Glomerular endothelial cell (primary cell): ENCODE measurements around the gene SOBP. TPM values are rescaled to one million over a fixed set of nuclear protein-coding genes. Genes with fewer than 3 reads are reported as not detected.

Experiments used
- DNase-seq: peaks from one replicate; pipeline ENCODE4 v3.0.0-alpha.2; 2011; ENCODE audit warnings: low read depth, low spot score; ENCODE audit errors: extremely low read depth
- total RNA-seq: library from RNA; depleted of rRNA; stranded (reverse); fragments of >200 nt; gene quantifications from 2 replicates; pipeline ENCODE4 v1.2.3, GENCODE V29; 2015

Gene SOBP
- total RNA-seq, 1 donor from 2014 or later: 2.3 TPM

DNA sequence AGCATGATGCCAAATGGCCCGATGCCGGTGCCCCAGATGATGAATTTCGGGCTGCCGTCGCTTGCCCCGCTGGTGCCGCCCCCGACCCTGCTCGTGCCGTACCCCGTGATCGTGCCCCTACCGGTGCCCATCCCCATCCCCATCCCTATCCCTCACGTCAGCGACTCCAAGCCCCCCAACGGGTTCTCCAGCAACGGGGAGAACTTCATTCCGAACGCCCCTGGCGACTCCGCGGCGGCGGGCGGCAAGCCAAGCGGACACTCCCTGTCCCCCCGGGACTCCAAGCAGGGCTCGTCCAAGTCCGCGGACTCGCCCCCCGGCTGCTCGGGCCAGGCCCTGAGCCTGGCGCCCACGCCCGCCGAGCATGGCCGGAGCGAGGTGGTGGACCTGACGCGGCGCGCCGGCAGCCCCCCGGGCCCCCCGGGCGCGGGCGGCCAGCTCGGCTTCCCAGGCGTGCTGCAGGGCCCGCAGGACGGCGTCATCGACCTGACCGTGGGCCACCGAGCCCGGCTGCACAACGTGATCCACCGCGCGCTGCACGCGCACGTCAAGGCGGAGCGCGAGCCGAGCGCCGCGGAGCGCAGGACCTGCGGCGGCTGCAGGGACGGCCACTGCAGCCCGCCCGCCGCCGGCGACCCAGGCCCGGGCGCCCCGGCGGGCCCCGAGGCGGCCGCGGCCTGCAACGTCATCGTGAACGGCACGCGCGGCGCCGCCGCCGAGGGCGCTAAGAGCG is 144.6 kb downstream of the SOBP start:
- DNase-seq: no peak

DNA sequence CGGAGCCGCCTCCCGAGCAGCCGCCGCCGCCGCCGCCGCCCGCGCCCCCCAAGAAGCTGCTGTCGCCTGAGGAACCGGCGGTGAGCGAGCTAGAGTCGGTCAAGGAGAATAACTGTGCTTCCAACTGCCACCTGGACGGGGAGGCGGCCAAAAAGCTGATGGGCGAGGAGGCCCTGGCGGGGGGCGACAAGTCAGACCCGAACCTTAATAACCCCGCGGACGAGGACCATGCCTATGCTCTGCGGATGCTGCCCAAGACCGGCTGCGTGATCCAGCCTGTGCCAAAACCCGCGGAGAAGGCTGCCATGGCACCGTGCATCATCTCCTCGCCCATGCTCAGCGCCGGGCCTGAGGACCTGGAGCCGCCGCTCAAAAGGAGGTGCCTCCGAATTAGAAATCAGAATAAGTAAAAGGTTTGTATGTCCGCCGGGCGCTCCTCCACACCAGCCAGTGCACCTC is 145.2 kb downstream of the SOBP start:
- DNase-seq: no peak

DNA sequence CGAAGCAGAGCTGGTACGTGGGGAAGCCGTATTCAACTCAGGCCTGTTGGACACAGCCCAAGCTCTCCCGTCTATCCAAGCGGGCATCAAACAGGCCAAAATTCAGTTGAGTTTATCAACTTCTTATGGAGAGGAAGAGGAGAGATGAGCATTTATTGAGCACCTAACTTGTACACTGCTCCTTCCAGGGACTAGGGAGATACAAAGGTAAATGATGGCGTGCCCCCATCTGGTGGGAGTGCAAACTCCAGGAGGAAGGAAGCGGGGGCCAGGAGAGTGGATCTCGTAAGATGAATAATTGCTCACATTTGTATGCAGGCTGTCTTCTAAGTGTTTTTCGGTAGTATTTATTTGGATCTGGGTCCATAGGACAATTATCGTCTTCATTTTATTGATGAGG is 146.6 kb downstream of the SOBP start:
- DNase-seq: no peak

DNA sequence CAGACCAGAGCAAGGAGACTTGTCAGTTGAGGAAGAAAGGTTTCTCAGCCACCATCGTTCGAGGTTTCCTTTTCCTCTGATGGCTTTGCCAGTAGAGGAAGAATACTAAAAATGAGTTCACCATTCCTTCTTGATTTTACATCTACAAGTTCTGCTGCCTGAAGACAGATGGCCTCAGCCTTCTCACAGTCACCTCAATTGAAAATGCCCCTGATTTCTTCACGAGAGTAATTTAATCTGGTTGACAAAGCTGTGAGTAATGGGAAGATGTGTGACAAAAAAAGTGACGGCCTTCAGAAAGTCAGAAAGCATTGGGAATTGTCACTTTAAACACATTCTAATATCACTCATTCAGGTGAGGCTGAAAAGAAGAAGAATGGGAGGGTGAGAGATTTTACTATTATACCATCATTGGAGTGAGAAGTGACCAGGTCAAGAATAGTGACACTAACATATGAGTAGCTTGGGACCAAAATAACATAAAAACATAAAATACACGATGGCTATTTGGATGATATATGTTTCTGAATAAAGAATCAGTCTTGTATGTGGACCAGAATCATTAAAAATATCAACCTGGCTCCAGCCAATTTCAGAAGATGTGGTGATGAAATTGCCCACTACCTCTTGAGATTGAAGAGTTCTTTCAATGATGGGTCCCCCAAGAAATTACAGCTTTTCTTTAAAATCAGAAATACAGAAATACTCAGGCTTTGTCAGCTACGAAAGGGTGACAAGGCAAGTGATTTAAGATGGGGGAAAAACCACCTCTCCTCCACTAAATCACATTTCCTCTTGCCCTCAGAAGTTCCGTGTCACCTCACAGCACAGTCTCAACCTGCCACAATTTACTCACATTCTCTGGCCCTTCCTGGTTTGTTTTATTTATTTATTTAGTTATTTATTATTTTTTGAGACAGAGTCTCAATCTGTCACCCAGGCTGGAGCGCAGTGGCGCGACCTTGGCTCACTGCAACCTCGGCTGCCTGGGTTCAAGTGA is 147.7 kb downstream of the SOBP start:
- no peak for DNase-seq

DNA sequence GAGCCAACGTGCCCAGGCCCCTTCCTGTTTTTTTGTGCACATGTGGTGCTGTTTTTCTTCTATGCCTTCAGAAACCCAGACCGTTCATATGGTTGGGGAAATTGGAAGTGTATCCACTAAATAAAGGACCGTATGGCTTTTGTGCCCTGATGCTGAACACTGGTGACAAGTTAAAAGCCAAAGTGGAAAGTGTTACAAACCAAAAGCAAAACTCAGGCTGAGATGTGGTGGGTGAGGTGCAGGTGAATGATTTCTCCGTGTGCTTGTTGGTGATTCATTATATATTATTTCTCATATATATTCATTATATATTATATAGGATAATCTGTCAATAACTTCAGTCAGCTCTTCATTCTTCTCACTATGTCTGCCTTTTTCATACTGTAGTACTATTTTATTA is 148.6 kb downstream of the SOBP start:
- no peak for DNase-seq

DNA sequence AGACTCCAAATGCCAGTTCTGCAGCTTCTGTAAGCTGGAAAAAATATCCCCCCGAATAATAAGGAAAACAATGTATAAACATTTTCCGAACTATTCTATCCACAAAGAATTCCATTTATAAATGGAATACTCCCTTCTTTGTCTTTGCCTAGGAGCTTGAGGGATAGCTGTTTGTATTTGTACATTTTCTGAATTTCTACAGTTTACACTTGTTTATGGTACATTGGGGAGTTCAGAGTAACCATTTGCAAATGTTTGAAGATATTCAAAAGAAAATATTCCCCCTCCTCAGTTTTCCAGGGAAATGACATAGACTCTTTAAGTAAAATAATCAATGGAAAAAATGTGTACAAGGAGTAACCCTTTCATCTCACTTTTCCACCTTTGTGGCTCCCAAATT is 149.6 kb downstream of the SOBP start:
- no peak for DNase-seq

DNA sequence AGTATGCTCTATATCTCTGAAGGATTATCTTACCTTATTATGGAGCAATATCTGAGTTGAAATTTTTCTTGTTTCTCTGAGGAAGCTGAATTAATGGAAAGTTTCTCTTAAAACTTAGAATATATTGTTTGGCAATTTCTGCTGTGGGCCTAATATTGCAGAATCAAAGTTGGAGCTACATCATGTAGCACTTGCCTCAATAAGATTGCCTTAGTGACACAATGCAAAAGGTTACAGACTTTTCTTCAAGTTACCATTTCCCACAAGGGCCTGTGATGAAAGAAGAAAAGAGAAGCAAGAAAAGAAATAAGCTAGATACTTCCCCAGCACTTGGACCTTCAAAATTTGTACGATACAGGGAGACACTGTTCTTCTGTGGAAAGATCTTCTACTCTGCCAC is 151.2 kb downstream of the SOBP start:
- no peak for DNase-seq

DNA sequence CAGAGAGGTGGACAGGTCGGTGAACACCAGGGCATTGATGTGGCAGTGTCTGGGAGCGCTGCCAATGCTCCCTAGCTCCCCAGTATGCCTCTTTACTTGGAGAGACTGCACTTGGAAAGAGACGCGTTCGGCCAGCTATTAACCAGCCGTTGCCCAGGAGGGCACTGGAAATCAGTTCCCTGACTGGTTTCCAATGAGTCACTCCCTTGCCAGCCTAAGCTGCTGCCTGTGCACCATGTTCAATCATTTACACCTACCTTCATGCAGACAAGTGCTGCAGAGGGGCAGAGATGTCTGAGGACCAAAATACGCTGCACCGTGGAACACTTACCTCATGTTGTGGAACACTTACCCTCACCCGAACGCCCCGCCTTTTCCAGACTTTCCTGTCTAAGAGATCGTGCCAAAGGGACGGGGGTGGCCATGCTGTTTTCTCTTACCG is 151.6 kb downstream of the SOBP start:
- no peak for DNase-seq

DNA sequence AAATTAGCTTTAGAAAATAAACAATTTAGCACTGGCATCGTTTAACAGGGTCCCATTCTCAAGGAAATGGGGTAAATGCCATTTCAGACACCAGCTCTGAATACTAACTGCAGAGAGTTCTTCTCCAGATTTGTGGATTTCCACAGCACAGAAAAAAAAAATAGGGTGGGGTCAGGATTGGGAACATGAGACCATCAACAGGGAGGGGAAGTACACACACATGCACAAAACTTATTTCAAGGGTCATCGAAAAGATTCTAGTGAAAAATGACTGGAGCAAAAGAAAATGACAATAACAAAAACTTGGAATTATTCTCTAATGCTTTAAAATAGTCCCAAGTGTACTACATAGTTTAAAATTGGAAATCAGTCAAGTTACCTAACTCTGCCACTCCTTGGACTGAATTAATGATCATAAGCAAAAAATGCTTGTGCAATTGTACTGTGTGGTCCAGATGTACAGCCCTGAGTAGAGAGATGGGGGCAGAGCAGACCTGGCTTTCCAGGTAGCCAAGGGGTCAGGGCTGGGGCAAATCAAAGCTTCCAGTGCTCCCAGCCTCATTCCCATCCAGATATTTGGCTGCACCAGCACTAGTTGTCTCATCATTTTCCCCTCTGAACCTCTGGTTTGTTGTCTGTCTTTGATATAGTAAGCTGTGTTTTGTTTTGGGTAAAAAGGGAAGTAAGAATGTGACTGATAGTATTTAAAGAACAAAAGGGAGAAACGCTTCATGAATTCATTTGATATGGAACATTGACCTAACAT is 152.4 kb downstream of the SOBP start:
- DNase-seq: no peak

DNA sequence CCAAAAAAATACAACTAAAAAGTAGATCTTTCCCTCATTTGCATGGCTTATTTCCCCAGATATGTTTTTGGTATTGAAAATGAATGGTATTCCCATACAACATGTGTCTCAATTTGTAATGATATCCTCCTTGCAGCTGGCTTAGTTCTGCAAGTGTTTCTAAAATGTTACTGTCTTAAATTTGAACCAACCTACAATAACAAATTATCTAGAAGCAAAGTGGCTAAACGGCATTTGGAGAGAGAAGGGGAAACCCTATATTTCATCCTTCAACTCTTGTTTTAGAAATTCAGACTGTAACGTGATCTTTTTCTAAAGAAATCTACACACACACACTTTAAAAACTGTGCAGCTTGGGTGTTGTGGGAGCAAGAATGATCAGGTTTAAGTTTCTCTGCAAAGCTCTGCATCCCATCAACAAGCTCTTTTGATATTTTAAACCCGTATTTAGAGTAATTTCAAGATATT is 153.0 kb downstream of the SOBP start:
- no peak for DNase-seq

DNA sequence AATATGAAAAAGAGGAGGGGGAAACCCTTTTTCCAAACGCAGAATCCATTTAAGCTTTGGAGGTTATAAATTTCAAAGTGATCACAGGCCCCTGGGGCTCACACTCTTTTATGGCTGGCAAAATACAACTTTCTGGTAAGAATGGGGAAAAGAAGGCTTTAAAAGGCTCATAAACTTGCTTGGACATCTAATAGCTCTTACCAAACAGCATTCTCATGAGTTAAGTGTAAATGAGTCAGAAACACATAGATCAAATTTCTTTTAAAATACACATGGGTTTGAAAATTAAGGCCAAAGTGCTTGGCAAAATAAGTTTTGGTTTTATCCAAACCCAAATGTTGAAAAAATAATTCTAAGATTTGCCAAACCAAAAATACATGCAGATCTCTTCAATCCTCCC is 154.6 kb downstream of the SOBP start:
- no peak for DNase-seq

DNA sequence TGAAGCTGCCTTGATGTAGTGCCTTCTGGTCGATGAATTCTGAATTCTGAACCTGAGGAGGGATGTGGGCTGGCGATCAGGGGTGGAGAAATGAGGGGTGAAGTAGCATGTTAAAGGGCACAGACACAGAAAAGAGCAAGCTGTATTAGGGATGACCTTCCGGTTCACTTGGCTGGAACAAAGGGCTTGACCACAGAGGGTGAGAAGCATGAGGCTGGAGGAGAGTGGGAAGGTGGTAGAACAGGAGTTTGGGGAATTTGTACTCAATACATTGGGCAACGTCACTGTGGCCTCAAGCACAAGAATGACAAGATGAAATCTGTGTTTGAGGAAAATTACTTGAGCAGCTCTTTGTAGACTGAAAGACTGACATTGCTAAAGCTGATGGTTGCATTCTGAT is 155.8 kb downstream of the SOBP start:
- DNase-seq: no peak

DNA sequence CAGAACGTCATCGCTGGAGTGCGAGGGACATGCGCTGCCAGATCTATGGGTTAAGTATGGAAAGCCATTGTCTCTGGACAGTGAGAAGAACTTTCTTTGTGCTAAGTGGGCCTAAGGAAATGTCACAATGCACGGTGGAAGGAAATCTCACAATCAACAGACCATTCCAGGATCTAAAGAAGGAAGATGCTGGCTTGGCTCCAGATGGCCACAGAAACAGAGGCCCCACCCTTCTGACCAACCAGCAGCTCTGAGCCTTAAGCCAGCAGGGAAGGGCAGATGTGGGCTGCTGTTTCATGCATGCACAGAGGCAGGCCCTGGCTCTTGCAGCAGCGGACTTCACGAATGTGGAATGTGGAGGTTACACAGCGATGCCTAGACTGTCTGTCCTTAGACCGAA is 156.3 kb downstream of the SOBP start:
- DNase-seq: peak; percentile 18

DNA sequence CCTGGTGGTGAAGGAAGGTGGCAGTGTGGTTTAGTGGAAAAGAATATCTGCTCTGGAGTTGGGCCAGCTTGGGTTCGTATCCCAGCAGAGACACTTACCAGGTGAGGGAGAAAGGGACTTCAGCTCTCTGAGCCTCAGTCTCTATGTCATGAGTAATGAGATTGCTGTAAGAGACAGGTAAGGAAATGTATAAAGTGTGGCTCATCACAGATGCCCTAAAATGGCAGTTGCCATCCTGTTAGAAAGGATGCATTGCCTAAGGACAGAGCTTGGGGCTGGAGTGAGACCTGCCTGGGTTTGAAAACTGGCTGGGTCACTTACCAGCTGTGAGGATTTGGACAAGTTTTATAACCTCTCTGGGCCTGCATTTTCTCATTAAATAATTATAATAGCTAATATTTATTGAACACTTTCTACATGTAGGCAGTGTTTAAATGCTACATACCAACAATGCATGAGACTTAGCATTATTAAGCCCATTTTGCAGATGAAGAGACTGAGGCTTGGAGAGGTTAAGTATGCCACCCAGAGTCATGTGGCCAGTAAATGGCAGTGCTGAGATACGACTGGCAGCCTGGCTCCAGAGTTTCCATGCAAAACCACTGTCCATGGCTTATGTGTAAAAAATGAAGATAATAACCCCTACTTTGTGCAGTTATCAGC is 157.0 kb downstream of the SOBP start:
- DNase-seq: no peak

DNA sequence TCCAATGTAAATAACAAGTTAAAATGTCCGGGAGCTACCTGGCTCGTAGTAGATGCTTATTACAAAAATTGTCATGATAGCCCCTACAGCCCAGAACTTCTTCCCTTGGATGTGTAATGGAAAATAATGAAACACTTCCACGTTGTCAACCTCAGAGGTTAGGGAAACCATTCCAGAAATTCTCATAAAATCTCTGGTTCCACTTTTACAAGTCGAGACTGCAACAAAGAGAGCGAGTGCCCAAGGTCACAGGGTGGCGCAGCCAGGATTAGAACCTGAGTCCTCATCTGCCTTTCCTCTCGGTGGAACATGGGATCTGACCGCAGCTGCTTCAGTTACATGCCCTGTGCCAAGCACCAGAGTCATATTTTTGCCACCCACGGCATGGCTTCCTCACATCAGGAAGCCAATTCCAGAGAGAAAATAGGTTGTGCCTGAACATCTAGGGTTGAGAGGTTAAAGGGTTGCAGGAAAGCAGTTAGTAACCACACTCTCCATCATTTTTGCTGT is 157.6 kb downstream of the SOBP start:
- DNase-seq: no peak

DNA sequence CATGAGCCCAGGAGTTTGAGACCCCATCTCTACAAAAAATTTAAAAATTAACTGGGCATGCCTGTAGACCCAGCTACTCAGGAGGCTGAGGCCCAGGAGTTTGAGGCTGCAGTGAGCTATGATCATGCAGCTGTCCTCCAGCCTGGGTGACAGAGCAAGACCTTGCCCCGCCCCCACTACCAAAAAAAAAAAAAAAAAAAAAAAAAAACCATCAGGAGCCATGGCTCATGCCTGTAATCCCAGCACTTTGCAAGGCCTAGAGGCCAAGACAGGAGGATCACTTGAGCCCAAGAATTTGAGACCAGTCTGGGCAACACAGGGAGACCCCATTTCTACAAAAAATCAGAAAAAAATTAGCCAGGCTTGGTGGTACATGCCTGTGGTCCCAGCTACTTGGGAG is 159.1 kb downstream of the SOBP start:
- DNase-seq: no peak

DNA sequence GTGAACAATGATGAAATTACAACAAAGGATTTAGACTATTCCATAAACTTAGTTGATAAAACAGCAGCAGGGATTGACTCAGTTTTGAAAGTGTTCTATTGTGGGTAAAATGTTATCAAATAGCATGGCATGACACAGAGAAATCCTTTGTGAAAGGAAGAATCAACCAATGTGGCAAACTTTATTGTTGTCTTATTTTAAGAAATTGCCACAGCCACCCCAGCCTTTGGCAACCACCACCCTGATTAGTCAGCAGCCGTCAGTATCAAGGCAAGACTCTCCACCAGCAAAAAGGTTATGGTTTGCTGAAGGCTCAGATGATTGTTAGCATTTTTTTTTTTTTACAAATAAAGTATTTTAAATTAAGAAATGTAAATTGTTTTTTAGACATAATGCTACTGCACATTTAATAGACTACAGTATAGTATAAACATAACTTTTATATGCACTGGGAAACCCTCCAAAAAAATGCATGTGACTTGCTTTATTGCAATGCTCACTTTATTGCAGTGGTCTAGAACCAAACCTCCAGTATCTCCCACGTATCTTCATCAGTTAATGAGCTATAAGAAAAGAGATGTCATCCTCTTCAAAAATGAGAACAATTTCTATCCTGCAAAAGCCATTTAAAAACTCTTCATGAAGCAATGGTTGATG is 162.7 kb downstream of the SOBP start:
- DNase-seq: no peak

DNA sequence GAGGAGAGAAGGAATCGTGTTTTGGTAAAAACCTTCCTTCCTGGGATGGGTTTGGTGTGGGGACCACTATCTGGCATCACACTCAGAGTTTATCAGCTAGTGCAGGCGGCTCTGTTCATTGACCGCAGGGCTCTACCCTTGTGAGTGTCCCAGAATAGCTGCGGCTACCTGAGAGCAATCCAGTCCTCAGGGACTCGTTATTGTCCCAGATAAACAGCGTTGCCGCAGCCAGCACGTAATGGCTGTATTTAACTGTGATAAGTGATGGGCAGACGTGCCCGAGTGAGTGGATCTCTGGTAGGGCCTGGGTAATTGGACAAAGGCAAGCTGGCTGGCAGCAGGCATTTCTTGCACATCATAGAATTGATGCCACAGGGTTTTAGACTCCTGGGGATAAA is 163.3 kb downstream of the SOBP start:
- no peak for DNase-seq

DNA sequence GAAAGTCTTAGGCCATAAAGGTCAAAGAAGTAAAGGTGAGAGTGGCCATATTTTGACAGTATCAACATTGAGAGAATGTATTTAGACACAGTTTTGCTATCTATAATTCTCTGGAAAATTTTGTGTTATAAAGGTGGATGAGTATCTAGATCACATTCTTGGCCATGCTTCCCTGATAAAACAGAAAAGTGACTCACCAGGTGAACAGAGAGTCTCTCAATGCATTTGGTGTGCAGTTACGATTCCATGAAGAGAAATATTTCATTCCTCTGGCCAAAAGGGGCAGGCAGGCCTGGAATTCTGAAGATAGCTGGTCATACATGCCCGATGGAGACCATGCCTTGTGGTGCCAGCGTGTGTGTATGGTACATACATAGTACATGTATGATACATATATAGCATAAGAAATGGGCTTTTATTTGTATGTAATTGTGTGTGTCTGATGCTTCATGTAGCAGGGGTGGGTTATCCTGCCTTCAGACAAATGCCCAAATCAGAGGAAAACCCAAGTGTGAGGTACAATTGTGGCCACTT is 164.0 kb downstream of the SOBP start:
- no peak for DNase-seq
